Loucy (cell line): ENCODE measurements around the gene AFF3.

Experiments
- H2AFZ ChIP-seq: fragments of 200-600 bp; sonication (generic); 2 replicates; pipeline ENCODE4 v1.6.0; 2016; ENCODE audit warnings: antibody characterized with exemption, mild to moderate bottlenecking, low read length, moderate library complexity
- H3F3A ChIP-seq: fragments of 200-600 bp; 2 replicates; pipeline ENCODE4 v1.6.0; 2016; ENCODE audit warnings: antibody characterized with exemption, low read depth, mild to moderate bottlenecking
- H3K27me3 ChIP-seq: fragments of 200-600 bp; sonication (generic); 2 replicates; pipeline ENCODE4 v1.6.1; 2014; ENCODE audit warnings: low read length, mild to moderate bottlenecking; ENCODE audit not compliant: insufficient read depth, poor library complexity, severe bottlenecking
- H3K36me3 ChIP-seq: fragments of 200-600 bp; sonication (generic); 2 replicates; pipeline ENCODE4 v1.6.1; 2016; ENCODE audit warnings: low read length; ENCODE audit not compliant: insufficient read depth
- H3K4me1 ChIP-seq: fragments of 200-600 bp; sonication (generic); 2 replicates; pipeline ENCODE4 v1.5.1; 2014; ENCODE audit warnings: low read length, mild to moderate bottlenecking; ENCODE audit not compliant: insufficient read depth, poor library complexity, severe bottlenecking
- H3K4me2 ChIP-seq: fragments of 200-600 bp; sonication (generic); 2 replicates; pipeline ENCODE4 v1.6.0; 2014; ENCODE audit warnings: antibody characterized with exemption, low read length, low read depth, mild to moderate bottlenecking; ENCODE audit not compliant: poor library complexity, severe bottlenecking
- H3K4me3 ChIP-seq: fragments of 200-600 bp; sonication (generic); 2 replicates; pipeline ENCODE4 v1.5.1; 2014; ENCODE audit warnings: low read length, mild to moderate bottlenecking, mixed read lengths; ENCODE audit not compliant: poor library complexity, severe bottlenecking
- H3K79me2 ChIP-seq: fragments of 200-600 bp; sonication (generic); 2 replicates; pipeline ENCODE4 v1.6.1; 2014; ENCODE audit warnings: low read length; ENCODE audit not compliant: insufficient read depth
- H3K9ac ChIP-seq: fragments of 200-600 bp; sonication (generic); 2 replicates; pipeline ENCODE4 v1.6.0; 2014; ENCODE audit warnings: mild to moderate bottlenecking, low read depth, low read length, moderate library complexity; ENCODE audit not compliant: poor library complexity, severe bottlenecking
- H3K9me2 ChIP-seq: fragments of 200-600 bp; sonication (generic); replicated peaks from 2 replicates; pipeline ENCODE4 v1.6.1; 2016; ENCODE audit warnings: low read depth, low read length, mixed read lengths
- H3K9me3 ChIP-seq: fragments of 200-600 bp; sonication (generic); 2 replicates; pipeline ENCODE4 v1.6.1; 2014; ENCODE audit warnings: mild to moderate bottlenecking, antibody characterized with exemption, low read length, low read depth; ENCODE audit not compliant: insufficient read depth
- H4K20me1 ChIP-seq: fragments of 200-600 bp; sonication (generic); 2 replicates; pipeline ENCODE4 v1.6.0; 2014; ENCODE audit warnings: antibody characterized with exemption, low read length, mild to moderate bottlenecking; ENCODE audit not compliant: insufficient read depth, poor library complexity, severe bottlenecking
- CTCF ChIP-seq: fragments of 200-600 bp; sonication (generic); conservative IDR thresholded peaks from 2 replicates; pipeline ENCODE4 v1.5.1; 2014; ENCODE audit warnings: mild to moderate bottlenecking, antibody characterized with exemption, low read length
- EZH2phosphoT487 ChIP-seq: fragments of 200-600 bp; IDR thresholded peaks from 2 replicates; pipeline ENCODE4 v1.6.1; 2018; ENCODE audit warnings: antibody characterized with exemption, mild to moderate bottlenecking, moderate library complexity, borderline replicate concordance

AFF3 gene

GRCh38 chr2:99857372-99857771 is 285.0 kb downstream of the AFF3 start:
- Histone ChIP-seq H4K20me1 (no peaks in the 10 kb centered on the region), H3F3A (no peaks in the 10 kb centered on the region), H2AFZ (no peak overlapping the region), H3K36me3 (no peaks in the 10 kb centered on the region), H3K9ac (no peak overlapping the region), H3K9me3 (no peaks in the 10 kb centered on the region), H3K27me3 (no peaks in the 10 kb centered on the region), H3K4me3 (no peak overlapping the region), H3K79me2 (no peaks in the 10 kb centered on the region), H3K9me2 (no peaks in the 10 kb centered on the region), H3K4me1 (peaks cover 27% of the 10 kb centered on the region), H3K4me2 (no peak overlapping the region)
- no peak for TF ChIP-seq CTCF
- TF ChIP-seq EZH2phosphoT487, result no peak

- Histone ChIP-seq H4K20me1 (no peaks in the 10 kb centered on the region), H3K4me3 (no peak overlapping the region), H3K79me2 (no peaks in the 10 kb centered on the region), H3K4me1 (peaks cover 14% of the 10 kb centered on the region), H3K36me3 (no peaks in the 10 kb centered on the region), H3F3A (no peaks in the 10 kb centered on the region), H3K27me3 (no peaks in the 10 kb centered on the region), H3K9ac (no peak overlapping the region), H3K4me2 (no peak overlapping the region), H3K9me2 (no peaks in the 10 kb centered on the region), H3K9me3 (no peaks in the 10 kb centered on the region), H2AFZ (no peak overlapping the region)
- no peak for TF ChIP-seq CTCF
These were observed 286.3 kb downstream of the AFF3 start for GRCh38 chr2:99856119-99856518.

GRCh38 chr2:99854236-99854852 is 288.0 kb downstream of the AFF3 start:
- no peak overlapping the region for H3K4me3 ChIP-seq
- H3K79me2 ChIP-seq, result no peaks in the 10 kb centered on the region
- no peaks in the 10 kb centered on the region for H3F3A ChIP-seq
- no peaks in the 10 kb centered on the region for H3K9me2 ChIP-seq
- H4K20me1 ChIP-seq, result no peaks in the 10 kb centered on the region
- no peak overlapping the region for H3K4me2 ChIP-seq
- H2AFZ ChIP-seq, result no peak overlapping the region
- H3K4me1 ChIP-seq, result peaks cover 7% of the 10 kb centered on the region
- no peak for TF ChIP-seq CTCF
- no peak for TF ChIP-seq EZH2phosphoT487
- H3K9me3 ChIP-seq, result no peaks in the 10 kb centered on the region
- H3K36me3 ChIP-seq, result no peaks in the 10 kb centered on the region
- no peak overlapping the region for H3K9ac ChIP-seq
- H3K27me3 ChIP-seq, result no peaks in the 10 kb centered on the region
